ENCODE data around the gene PSRC1. TPM values are rescaled to one million over a fixed set of nuclear protein-coding genes. Genes with fewer than 3 reads are reported as not detected.

The PSRC1 gene
- total and polyA plus RNA-seq, 2 of the 8 experiments (the other 6 are each of a cell fraction or from before 2014, with no cell fraction given) = 56.1 to 67.3 TPM

GRCh38 chr1:109243860-109244552 is 38.9 kb downstream of the PSRC1 start:
- Histone ChIP-seq H3K79me2 (ENCODE audit: control insufficient read depth in 1 of 2, insufficient read depth in 2 of 2, low read length in 2 of 2) (no peaks in the 10 kb centered on the region), H3K36me3 (ENCODE audit: control insufficient read depth in 2 of 4, insufficient read depth in 4 of 4, low read length in 3 of 4) (no peaks in the 10 kb centered on the region; a peak in 1 of 8 replicates), H3K4me2 (ENCODE audit: insufficient read depth in 1 of 2, low read depth in 2 of 2, low read length in 2 of 2) (no peak overlapping the region), H3K23ac (ENCODE audit: insufficient read length) (no peak overlapping the region), H4K20me1 (replicated peaks in 1 of 2; ENCODE audit: control insufficient read depth in 1 of 2, insufficient read depth in 2 of 2, low read length in 2 of 2) (no peaks in the 10 kb centered on the region), H3K27ac (ENCODE audit: low read depth, low read length) (no peak overlapping the region), H2AK5ac (ENCODE audit: low read depth, low read length) (no peak overlapping the region; the same call in 1 of the 2 replicates), H2BK20ac (ENCODE audit: low read length) (no peak overlapping the region), H3K18ac (ENCODE audit: extremely low read depth, low read length) (no peak overlapping the region), H3K56ac (replicated peaks; ENCODE audit: insufficient read length, low read depth, low read length) (no peak overlapping the region), H2BK5ac (ENCODE audit: low read depth, low read length) (no peak overlapping the region), H3K9ac (replicated peaks in 1 of 4; ENCODE audit: extremely low read depth in 1 of 4, low read depth in 3 of 4, low read length in 3 of 4) (no peak overlapping the region), H2BK120ac (replicated peaks; ENCODE audit: low read depth, low read length) (no peak overlapping the region), H3K4ac (replicated peaks; ENCODE audit: insufficient read length, low read depth, low read length) (no peak overlapping the region), H2AFZ (ENCODE audit: low read length) (no peak overlapping the region), H2BK15ac (ENCODE audit: low read length) (peak overlapping the region; percentile 98), H3K14ac (ENCODE audit: insufficient read length) (no peak overlapping the region), H3K27me3 (replicated peaks in 1 of 4; ENCODE audit: control insufficient read depth in 3 of 4, extremely low read depth in 1 of 4, insufficient read depth in 3 of 4, low read length in 3 of 4) (peaks cover 0 to 12% (median 8%) of the 10 kb centered on the region in 4 experiments; a peak in 5 of 7 replicates), H3K9me3 (ENCODE audit: insufficient read depth in 2 of 2, low read depth in 1 of 2, low read length in 1 of 2) (no peaks in the 10 kb centered on the region), H2BK12ac (ENCODE audit: low read depth, low read length) (no peak overlapping the region; the same call in 1 of the 2 replicates), H3K4me1 (replicated peaks in 1 of 4; ENCODE audit: control insufficient read depth in 3 of 4, insufficient read depth in 4 of 4, low read length in 3 of 4) (peaks cover 13 to 35% (median 26%) of the 10 kb centered on the region in 4 experiments), H4K5ac (ENCODE audit: insufficient read length, low read depth, low read length) (no peak overlapping the region), H3K23me2 (ENCODE audit: low read depth, low read length) (no peaks in the 10 kb centered on the region; the same call in 1 of the 2 replicates), H4K91ac (replicated peaks; ENCODE audit: insufficient read length, low read length) (no peak overlapping the region), H3K4me3 (ENCODE audit: extremely low read depth in 1 of 4, insufficient read depth in 2 of 4, low read depth in 3 of 4, low read length in 4 of 4) (no peak overlapping the region), H3K79me1 (ENCODE audit: low read depth, low read length) (no peaks in the 10 kb centered on the region), H4K8ac (ENCODE audit: extremely low read depth, insufficient read depth, low read length) (no peak overlapping the region)
- FAIRE-seq (no peak), DNase-seq (ENCODE audit: low read depth in 1 of 2, low spot score in 2 of 2) (no peak)
- 90% methylated on average over 8 of the region's 8 CpGs; no CpG with 5 or more reads in 1 of the 2 experiments for WGBS, 2 experiments (ENCODE audit: extremely low coverage in 1 of 2, insufficient coverage in 1 of 2, insufficient read length in 1 of 2, insufficient replicate concordance in 2 of 2, low coverage in 1 of 2, low lambda C conversion rate in 2 of 2, missing lambda C conversion rate in 1 of 2)
- TF ChIP-seq NRF1 (IDR thresholded peaks at IDR 0.05; ENCODE audit: low read depth, low read length) = no peak
- no peak for TF ChIP-seq CBX5 (IDR thresholded peaks at IDR 0.05; ENCODE audit: low read depth, low read length)
- TF ChIP-seq CBX8 (IDR thresholded peaks at IDR 0.05; ENCODE audit: borderline replicate concordance, low read depth, low read length) = no peak
- TF ChIP-seq YY1 (IDR thresholded peaks at IDR 0.05; ENCODE audit: low read depth, low read length) = no peak
- no peak for TF ChIP-seq KDM5A (IDR thresholded peaks at IDR 0.05; ENCODE audit: low read length)
- TF ChIP-seq JUN (IDR thresholded peaks at IDR 0.05; ENCODE audit: low read depth, low read length) = no peak
- TF ChIP-seq SIX5 (IDR thresholded peaks at IDR 0.05; ENCODE audit: low read depth, low read length) = no peak
- no peak for TF ChIP-seq SP4 (IDR thresholded peaks at IDR 0.05; ENCODE audit: low read length)
- ChIA-PET CTCF (ENCODE audit: partially characterized antibody) (interaction anchor here (0.6 to 28.7 kb wide), 6 partner anchors 8 to 129 kb away, joined by 3 to 651 read pairs (median 30); partner anchors contain the start of genes CELSR2 and SARS1), POLR2A (ENCODE audit: partially characterized antibody) (interaction anchor here (0.8 to 15.9 kb wide), 8 partner anchors 8 to 154 kb away, joined by 3 to 252 read pairs (median 4); partner anchors contain the start of genes CELSR2 and SORT1)
